HG03521 (cell line): ENCODE results near the gene MYLK4.

Source experiments
- ATAC-seq: cut with Tn5 transposase; IDR thresholded peaks from one replicate; pipeline ENCODE4 v1.9.1; 2021; ENCODE audit warnings: mild to moderate bottlenecking, moderate library complexity; ENCODE audit not compliant: unreplicated experiment

The MYLK4 gene

GRCh38 chr6:2708456-2708855, 42.3 kb downstream of the MYLK4 start:
- no peak for ATAC-seq

GRCh38 chr6:2706558-2706957, 44.2 kb downstream of the MYLK4 start:
- no peak for ATAC-seq

- ATAC-seq, result no peak
Measured at GRCh38 chr6:2705256-2705655, 45.5 kb downstream of the MYLK4 start.

- no peak for ATAC-seq
Measured at GRCh38 chr6:2697291-2697690, 53.4 kb downstream of the MYLK4 start.

GRCh38 chr6:2695454-2696095, 55.1 kb downstream of the MYLK4 start:
- no peak for ATAC-seq

- ATAC-seq, result no peak
Measured at GRCh38 chr6:2693231-2693630, 57.5 kb downstream of the MYLK4 start.

GRCh38 chr6:2688401-2689064, 62.2 kb downstream of the MYLK4 start:
- ATAC-seq, result no peak

- ATAC-seq, result no peak
Measured at GRCh38 chr6:2687456-2687855, 63.3 kb downstream of the MYLK4 start.

- ATAC-seq, result no peak
Measured at GRCh38 chr6:2686515-2686914, 64.2 kb downstream of the MYLK4 start.

- ATAC-seq, result no peak
Measured at GRCh38 chr6:2684766-2685754, 65.7 kb downstream of the MYLK4 start.

GRCh38 chr6:2684103-2684749, 66.5 kb downstream of the MYLK4 start:
- no peak for ATAC-seq

- ATAC-seq, result no peak
Measured at GRCh38 chr6:2680264-2680922, 70.3 kb downstream of the MYLK4 start.

- no peak for ATAC-seq
Measured at GRCh38 chr6:2677080-2677593, 73.6 kb downstream of the MYLK4 start.

- ATAC-seq, result no peak
Measured at GRCh38 chr6:2676048-2676447, 74.7 kb downstream of the MYLK4 start.

GRCh38 chr6:2674857-2675256, 75.9 kb downstream of the MYLK4 start:
- ATAC-seq, result no peak

- ATAC-seq, result no peak
Measured at GRCh38 chr6:2669067-2669700, 81.5 kb downstream of the MYLK4 start.

- no peak for ATAC-seq
Measured at GRCh38 chr6:2667617-2668016, 83.1 kb downstream of the MYLK4 start.

- ATAC-seq, result no peak
Measured at GRCh38 chr6:2666906-2667575, 83.7 kb downstream of the MYLK4 start.
